Eye (tissue), 1 donor: ENCODE measurements around the gene C19orf47.
"Not testable (repeated sequence)": the region's sequence is repeated elsewhere in the genome, so short reads cannot be mapped to it uniquely, and the experiment has no call there.

Source experiments
- DNase-seq: peaks from one replicate; pipeline ENCODE4 v3.0.0-alpha.2; 2015

C19orf47 gene

GRCh38 chr19:40376286-40376862 lies 28.2 kb upstream of the C19orf47 start:
- DNase-seq: no peak

DNA sequence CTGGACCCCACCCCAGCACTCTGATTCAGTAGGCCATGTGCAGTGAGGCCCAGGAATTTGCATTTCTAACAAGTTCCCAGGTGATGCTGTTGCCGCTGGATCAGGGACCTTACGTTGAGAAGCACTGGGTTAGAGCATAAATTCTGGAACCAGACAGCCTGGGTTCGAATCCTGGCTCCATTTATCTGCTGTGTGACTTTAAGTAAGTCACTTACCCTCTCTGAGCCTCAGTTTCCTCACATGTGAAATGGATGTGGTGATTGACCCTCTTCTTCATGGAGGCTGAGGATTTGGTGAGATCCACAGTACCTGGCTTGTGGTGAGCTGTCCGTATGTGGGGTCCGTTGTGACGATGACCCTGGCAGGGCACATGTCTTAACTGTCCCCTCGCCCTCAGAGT lies 25.9 kb upstream of the C19orf47 start:
- DNase-seq: no peak

DNA sequence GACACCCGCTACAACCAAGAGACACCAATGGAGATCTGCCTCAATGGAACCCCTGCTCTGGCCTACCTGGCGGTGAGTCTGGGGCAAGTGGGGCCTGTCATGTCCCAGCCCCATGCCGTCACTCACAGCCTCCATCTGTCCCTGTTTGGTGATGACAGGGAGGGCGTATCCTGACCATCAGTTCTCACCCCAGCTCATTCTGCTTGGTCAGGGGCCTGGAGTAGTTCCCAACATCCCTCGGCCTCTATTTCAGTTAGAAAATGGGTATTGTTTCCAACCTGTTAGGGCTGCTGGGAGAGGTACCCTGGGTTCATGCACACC lies 23.6 kb upstream of the C19orf47 start:
- DNase-seq: no peak

DNA sequence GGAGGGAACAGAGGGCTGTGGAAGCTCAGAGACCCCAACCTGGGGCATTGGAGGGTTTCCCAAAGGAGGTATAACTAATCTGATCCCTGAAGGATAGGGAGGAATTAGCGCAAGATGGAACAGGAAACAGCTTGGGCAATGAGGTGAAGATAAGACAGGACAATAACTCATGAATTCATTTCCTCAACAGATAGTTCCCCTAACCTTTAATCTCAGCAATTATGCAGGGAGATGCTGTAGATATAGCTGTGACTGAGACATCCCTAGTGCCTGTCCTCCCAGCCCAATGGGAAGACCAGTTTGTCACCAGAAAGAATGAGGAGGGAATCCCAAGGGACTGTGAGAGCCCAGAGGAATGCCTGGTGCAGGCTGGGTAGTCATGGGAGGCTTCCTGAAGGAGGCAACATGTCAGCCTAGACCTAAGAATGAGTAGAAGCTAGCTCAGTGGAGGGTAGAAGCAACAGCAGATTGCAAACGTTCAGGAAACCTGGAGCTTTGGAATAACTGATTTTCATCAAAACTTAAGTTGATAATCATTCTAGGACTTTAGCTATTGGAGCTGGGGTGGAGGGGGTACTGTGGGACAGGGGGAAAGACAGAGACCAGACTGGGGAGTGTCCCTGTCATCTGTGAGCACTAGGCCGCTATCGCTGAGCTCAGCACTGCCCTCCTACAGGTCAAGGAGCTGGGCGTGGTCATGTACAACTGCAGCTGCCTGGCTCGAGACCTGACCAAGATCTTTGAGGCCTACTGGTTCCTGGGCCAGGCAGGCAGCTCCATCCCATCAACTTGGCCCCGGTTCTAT lies 23.0 kb upstream of the C19orf47 start:
- no peak for DNase-seq

GRCh38 chr19:40370253-40370652 lies 22.1 kb upstream of the C19orf47 start:
- not testable (repeated sequence) for DNase-seq

GRCh38 chr19:40369797-40370196 lies 21.6 kb upstream of the C19orf47 start:
- DNase-seq: no peak

- DNase-seq: peak; percentile 38
Measured at GRCh38 chr19:40367577-40368434, 19.6 kb upstream of the C19orf47 start.

DNA sequence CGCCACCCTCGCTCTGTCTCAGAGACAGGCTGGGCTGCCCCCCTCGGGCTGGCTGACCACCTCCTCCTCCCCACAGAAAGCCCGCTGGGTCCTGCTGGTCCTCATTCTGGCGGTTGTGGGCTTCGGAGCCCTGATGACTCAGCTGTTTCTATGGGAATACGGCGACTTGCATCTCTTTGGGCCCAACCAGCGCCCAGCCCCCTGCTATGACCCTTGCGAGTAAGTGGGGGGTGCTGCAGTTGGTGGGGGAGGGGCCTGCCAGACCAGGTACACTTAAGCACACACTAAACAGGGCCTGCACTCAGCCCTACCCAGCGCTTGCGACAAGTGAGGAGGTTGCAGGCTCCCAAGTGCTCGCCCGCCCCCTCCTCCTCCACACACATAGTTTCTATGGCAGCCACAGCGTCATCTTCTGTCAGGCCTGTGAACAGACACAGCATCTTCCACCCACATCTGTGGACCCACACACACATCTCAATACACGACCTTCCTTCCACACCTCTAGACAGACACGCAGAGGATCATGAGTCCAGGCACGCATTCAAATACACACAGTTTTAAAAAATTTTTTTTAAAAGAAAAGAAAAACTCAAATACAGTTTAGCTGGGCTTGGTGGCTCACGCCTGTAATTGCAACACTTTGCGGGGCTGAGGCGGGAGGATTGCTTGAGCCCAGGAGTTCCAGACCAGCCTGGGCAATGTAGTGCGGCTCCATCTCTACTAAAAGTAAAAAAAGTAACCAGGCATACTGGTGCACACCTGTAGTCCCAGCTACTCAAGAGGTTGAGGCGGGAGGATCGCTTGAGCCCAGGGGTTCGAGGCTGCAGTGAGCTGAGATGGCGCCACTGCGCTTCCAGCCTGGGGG lies 18.7 kb upstream of the C19orf47 start:
- DNase-seq: peak; percentile 91

GRCh38 chr19:40365613-40366401 lies 17.6 kb upstream of the C19orf47 start:
- peak; percentile 97 for DNase-seq

- DNase-seq: no peak
Measured at GRCh38 chr19:40365010-40365409, 16.8 kb upstream of the C19orf47 start.

DNA sequence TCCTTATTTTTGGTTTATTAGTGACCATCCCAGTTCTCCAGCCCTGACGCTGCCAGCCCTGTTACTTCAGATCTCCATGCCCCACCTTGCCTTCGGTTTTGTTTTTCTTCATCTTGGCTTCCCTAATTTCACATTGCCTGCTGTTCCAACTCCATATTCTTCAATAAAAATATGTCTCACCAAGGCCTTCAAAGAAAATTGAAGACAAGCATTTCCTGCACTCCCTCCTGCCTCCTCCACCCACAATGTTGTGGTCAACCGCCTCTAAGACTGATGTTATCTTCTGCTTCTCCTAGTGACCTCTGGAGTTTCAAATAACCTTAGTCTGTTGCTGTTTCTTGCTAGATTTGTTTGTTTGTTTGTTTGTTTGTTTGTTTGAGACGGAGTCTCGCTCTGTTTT lies 14.9 kb upstream of the C19orf47 start:
- no peak for DNase-seq

DNA sequence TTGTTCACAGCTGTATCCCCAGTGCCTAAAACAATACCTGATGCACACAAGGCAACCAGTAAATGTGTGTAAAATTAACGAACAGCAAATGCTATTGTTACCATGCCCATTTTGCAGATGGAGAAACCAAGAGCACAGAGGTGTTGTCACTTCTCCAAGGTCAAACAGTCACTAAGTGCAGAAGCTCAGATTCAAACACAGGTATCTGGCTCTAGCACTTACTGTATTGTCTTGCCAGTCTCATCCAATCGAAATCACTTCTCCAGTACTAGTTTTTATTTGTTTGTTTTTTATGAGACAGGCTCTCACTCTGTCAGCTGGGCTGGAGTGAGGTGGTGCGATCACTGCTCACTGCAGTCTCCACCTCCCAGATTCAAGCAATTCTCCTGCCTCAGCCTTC lies 14.0 kb upstream of the C19orf47 start:
- no peak for DNase-seq

DNA sequence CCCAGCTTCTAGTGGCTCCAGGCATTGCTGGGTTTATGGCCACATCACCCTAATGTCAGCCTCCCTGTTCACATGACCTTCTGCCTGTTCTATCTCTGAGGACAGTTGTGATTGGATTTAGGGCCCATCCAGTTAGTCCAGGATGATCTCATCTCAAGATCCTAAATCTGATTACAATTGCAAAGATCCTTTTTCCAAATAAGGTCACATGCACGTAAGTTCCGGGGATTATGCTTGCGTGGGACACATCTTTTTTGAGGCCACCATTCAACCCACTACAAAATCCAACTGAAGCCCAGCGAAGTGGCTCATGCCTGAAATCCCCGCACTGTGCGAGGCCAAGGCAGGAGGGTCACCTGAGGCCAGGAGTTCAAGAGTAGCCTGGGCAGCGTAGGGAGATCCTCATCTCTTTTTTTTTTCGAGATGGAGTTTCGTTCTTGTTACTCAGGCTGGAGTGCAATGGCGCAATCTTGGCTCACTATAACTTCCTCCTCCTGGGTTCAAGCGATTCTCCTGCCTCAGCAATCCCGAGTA lies 12.6 kb upstream of the C19orf47 start:
- DNase-seq: no peak

GRCh38 chr19:40360020-40360707 lies 12.0 kb upstream of the C19orf47 start:
- DNase-seq: no peak

DNA sequence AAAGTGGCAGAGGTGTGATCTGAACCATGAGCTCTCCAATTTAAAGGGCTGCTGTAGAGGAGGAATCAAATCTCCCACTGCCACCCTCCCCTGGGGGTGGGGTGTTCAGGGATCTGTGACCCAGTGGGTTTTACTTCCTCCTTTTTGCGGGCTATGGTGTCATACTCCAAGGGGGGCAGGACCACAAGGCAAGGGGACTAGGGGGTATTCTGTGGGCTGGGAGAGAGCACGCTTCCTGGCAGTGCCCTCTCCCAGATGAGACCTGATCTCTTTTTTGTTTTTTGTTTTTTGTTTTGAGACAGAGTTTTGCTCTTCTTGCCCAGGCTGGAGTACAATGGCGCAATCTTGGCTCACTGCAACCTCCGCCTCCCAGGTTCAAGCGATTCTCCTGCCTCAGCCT lies 10.6 kb upstream of the C19orf47 start:
- DNase-seq: no peak

DNA sequence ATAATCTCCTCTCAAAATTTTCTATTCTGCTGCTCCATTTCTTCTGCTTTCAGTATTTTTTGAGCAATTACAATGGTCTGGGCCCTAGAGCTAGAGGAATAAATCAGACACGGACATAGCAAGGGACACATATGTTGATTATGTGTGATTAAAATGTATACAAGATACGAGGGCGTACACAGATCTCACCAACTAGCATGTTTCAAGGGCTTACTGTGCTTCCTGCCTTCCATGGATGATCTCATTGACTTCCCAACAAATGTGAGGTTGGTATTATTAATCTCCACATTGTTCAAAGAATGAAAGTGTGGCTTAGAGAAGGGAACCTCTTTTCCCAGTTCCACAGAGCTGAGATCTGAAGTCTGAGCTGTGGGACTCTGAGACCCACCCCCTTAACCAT lies 9.4 kb upstream of the C19orf47 start:
- no peak for DNase-seq

DNA sequence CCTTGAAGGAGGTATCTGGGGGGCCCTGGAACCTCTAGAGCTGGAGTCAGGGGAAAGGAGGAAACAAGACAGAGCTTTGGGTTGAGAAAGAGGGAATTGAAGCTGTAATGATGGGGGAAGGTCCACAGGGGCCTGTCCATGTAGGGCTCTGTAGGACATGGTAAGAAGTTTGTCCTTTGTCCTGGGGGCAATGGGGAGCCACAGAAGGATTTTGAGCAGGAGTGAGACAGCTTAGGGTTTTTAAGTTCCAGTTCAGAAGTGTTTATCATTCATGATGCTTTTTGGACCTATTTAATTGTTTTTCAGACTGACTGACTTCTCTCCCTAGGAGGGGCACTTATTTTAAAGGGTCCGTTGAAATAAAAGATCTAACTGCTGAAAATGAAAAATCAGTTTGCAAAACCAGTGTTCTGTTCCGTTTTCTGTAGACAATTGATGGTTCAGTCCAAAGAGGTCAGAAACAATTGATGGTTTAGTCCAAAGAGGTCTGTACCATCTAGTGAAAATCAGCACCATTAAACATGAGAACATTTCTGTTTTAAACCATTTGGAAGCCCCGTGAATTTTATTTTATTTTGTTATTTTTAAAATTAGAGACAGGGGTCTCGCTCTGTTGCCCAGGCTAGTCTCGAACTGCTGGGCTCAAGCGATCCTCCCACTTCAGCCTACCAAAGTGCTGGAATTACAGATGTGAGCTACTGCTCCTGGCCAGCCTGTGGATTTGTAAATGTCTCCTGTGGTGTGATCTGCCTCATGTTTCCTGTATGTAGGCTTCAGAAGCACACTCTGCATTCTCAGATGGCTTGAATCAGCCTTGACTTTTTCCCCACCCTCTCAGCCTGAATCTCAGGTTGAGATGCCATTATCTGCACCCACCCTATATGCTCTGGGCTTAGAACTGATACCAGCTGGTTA lies 8.7 kb upstream of the C19orf47 start:
- DNase-seq: no peak

DNA sequence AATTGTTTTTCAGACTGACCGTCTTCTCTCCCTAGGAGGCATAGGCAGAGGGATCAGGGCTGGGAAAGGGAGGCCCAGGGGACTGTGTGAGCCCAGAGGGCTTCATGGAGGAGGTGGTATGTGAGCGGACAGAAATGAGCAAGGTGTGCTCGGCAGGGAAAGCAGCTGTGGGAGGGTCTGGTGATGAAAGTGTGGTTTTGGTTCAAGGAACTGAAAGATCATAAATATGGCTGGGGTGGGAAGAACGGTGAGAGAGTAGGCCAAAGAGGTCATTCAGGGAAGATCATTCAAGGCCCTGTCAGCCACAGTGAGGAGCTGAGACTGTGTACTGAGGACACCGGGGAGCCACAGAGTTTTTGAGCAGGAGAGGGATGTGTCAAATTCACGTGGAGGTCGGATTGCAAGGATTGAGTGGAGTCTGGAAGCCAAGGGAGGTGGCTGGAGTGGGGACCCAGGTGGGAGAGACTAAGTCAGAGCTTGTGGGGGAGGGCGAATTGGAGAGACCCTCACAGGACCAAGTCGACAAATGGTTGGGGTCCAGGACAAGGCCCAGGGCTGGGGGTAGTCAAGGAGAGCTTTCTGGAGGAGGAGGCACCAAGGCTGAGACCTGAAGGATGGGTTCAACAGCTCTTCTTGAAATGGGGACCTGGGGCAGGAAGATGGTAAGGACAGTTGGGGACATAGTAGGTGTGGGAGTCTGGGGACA lies 7.9 kb upstream of the C19orf47 start:
- DNase-seq: no peak

DNA sequence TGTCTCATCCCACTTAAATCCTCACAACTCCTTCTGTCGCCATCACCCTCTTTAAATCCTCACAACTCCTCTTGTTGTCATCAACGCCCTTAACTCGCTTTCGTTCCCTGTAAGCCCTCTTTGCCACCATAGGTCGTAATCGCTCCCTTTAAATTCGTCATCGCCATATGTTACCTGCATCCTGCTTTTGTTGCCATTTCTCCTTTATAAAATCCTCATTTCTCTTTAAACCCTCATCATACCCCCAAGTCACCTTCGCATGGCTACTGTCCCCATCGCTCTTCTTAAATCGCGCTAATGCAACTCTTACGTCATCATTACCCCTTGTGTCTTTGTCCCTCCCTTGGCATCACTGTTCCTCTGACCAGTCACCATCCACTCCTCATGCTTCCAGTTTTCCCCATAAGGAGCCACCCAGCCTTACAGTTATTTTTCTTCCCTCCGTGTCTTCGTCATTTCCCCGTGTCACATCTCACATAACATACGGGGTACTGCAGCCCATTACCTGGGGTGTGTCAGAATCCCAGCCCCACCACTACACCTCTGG lies 837 bp upstream of the C19orf47 start:
- DNase-seq: peak; percentile 70
